HG03095 (cell line): ENCODE measurements around the gene RNF150.
A peak's percentile ranks its signal among the peaks of the same experiment; 100 is the strongest.
"Not testable (repeated sequence)": the region's sequence is repeated elsewhere in the genome, so short reads cannot be mapped to it uniquely, and the experiment has no call there.

ENCODE experiments used
- ATAC-seq: cut with Tn5 transposase; IDR thresholded peaks from one replicate; pipeline ENCODE4 v1.9.1; 2021; ENCODE audit warnings: moderate library complexity; ENCODE audit not compliant: unreplicated experiment

The RNF150 gene

GRCh38 chr4:141133146-141133998 lies at the start of gene RNF150:
Gene RNF150, minus strand, starts transcription at chr4:141133469.
- ATAC-seq = peak; percentile 60

GRCh38 chr4:141180991-141181761 lies 47.9 kb upstream of the RNF150 start:
- ATAC-seq = no peak

DNA sequence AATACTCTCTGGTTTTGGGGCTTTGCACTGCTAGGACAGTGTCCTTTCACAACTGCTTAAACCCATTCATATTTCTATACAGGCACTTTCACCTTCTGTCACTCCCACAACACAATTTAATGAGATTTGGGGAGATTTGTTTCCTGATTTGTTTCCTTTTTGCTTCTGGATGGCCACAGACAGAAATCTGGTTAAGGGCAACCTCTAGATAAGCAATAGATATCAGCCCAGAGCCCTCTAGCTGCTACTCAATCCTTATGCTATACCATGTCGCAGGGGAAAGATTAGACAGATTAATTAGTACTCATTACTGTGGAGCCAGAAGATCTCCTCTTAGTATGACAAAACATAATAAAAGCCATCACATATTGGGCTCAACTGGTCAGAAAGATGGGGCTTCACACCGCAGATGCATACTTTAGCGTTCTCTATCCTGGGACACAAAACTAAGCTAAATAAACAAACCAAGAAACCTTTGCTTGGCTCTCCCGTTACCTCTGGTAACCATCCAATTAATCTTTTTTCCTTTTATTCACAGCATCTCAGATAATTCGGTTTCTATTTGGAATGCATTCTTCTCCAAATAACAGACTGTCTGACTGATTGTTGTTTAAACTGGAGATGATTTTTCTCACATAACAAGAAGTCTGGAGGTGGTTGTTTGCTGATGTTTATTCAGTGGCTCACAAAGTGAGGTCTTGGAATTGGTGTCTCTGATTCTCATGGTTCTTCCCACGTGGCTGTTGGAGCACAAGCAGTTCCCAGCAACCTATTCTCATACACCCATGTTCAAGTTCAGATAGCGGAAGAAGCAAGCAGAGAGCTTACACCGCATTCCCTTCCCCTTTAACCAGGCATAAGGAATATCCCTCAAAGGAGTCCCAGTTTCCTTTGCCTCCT lies 46.5 kb upstream of the RNF150 start:
- no peak for ATAC-seq

GRCh38 chr4:141177171-141177570 lies 43.9 kb upstream of the RNF150 start:
- ATAC-seq = no peak

GRCh38 chr4:141174457-141174856 lies 41.2 kb upstream of the RNF150 start:
- no peak for ATAC-seq

DNA sequence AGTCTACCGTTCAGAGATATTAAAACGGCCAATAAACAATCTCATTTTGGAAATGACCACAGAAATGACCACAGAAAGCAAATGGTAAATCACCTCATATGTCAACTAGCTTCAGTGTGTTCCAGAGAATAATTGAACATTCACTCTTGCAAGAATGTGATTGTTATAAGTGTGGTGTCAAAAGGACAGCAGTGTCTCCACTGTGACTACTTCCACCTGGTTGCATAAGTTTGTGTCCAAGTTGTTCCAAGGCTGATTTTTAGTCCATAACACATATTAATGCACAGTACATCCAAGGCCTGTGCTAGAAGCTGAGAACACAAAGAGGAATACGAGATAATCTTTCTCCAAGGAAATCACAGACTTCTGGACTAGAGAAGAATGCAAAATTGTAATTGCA lies 37.4 kb upstream of the RNF150 start:
- no peak for ATAC-seq

- ATAC-seq = no peak
These were observed 36.1 kb upstream of the RNF150 start for GRCh38 chr4:141169391-141169790.

GRCh38 chr4:141165001-141165400 lies 31.7 kb upstream of the RNF150 start:
- not testable (repeated sequence) for ATAC-seq

DNA sequence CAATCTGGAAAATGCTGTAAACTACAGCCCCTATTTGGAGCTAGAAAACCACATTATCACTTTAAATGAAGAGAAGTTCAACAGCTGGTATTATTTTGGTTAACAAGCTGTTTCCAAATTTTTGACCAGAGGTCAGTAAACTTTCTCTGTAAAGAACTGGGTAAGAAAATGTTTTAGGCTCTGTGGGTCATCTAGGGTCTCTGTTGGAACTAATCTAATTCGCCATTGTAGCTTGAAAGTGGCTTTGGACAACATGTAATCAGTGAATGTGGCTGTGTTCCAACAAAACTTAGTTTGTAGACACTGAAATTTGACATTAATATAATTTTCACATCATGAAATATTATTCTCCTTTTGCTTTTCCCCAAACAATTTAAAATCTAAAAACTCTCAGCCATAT lies 25.8 kb upstream of the RNF150 start:
- ATAC-seq = no peak

GRCh38 chr4:141158219-141158618 lies 24.9 kb upstream of the RNF150 start:
- ATAC-seq = no peak

DNA sequence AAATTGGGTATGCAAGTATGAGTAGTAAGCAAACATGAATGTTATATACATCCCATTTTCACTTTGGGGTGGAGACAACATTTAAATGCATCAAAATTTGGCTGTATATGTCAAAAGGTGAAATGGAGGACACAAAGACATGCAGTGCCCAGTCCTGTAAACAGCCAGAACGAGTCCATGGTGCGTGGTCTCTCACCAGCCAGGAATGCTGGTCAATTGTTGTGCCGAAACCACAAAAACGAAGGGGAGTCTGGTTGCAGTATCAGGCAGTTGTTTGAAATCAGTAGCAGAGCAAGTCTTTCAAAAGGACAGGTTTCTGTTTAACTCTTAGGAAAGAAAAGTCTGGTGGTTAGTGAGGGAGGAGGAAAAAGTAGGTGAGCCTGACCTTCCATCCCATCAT lies 22.3 kb upstream of the RNF150 start:
- ATAC-seq = no peak

- no peak for ATAC-seq
These were observed 21.5 kb upstream of the RNF150 start for GRCh38 chr4:141154725-141155124.

GRCh38 chr4:141153751-141154510 lies 20.7 kb upstream of the RNF150 start:
- ATAC-seq = no peak

DNA sequence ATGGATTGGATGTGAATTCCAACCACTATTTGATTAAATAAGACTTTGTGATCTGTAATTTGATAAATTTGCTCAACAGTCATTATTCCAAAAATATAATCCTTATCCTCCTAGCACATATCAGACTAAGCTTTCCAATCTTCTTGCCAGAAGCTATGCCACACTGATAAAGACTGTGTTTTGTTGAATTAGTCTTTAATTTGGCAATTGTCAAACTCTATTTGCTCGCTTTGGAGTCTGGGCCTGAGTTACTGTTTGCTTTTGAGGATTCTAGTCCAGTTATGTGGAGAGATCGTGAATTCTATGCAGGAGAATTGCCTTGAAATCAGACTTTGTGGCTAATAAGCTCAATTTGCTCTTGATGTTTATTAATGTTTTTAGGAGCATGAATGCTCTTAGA lies 10.9 kb upstream of the RNF150 start:
- no peak for ATAC-seq

DNA sequence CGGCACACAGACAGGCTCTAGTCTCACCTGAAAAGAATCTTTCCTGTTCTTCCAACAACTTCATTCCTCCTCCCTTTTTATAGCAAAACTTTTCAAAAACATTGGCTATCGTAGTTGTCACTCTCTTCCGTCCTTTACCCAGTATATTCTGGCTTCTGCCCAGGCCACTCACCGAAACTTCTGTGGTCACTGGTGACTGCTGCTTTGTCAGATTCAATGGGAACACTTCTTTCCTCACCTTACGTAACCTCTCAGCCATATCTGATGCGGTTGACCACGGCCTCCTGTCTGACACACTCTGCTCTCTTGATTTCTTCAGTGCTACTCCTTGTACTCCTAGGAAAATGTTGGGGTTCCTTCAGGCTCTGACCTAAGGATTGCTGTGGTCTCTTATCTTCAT lies 9.2 kb upstream of the RNF150 start:
- ATAC-seq = no peak

DNA sequence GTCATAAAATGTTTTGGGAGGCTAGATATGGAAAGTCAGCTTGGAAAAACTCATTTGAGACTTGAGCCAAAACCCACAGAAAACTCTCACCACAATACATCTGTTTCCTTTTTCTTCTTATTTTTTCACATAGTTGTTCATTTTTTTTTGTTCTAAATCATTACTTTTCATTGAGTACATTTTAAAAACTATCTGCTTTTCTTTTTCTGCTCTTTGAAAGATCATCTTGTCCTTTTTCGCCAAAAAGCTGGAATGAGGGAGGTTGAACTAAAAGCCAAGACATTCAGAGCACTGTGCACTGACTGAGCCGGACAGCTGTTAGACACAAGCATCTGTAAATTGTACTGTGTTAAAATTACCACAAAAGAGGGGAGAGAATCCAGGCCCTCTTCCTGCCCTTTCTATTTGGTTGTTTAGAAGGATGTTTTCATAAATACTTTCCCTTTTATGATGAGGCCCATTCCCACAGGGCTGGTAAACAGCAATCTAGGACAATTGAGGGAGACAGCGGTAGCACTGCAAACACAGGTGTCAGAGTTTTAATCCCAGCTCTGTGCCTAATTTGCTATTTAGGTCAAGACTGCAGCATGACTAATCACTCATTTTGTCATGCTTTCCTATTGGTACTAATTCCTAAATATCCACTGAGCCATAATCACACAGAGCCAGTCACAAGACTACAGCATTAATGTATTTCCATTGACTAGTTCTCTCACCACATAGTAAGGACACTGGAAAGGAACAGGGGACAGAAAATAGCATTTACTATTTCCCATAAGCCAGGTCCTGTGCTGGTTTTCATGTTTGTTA lies 7.3 kb upstream of the RNF150 start:
- no peak for ATAC-seq

GRCh38 chr4:141133999-141134995 lies 1.0 kb upstream of the RNF150 start:
- no peak for ATAC-seq

- ATAC-seq = no peak
These were observed 542 bp downstream of the RNF150 start for GRCh38 chr4:141132709-141133145.
